Kidney (tissue), 14 donors: Measurements from ENCODE around the gene B4GALT2. TPM values are rescaled to one million over a fixed set of nuclear protein-coding genes. Genes with fewer than 3 reads are reported as not detected.

Experiments
- DNase-seq, 5 donors: peaks; one replicate each; pipeline ENCODE4 v3.0.0-alpha.2; 2013 to 2020
- FAIRE-seq: peaks from 2 replicates; lab custom pipeline; 2012; peaks lifted over from hg19 to GRCh38; lab: Jason Lieb, UNC
- H3K27ac ChIP-seq, 2 donors: one replicate each; pipeline ENCODE4 v1.7.0; 2013; ENCODE audit warnings: low read depth in 2 of 2, low read length in 2 of 2, inconsistent platforms in 1 of 2
- H3K27me3 ChIP-seq: one replicate; pipeline ENCODE4 v1.7.1; 2013; ENCODE audit warnings: low read length, inconsistent platforms; ENCODE audit not compliant: control insufficient read depth, insufficient read depth
- H3K36me3 ChIP-seq, 3 donors: one replicate each; pipeline versions ENCODE4 v1.7.0 to v1.7.1; 2013; ENCODE audit warnings: low read length in 3 of 3, control low read depth in 1 of 3, inconsistent platforms in 1 of 3; ENCODE audit not compliant: insufficient read depth in 3 of 3, control insufficient read depth in 2 of 3
- H3K4me1 ChIP-seq, 3 donors: one replicate each; pipeline versions ENCODE4 v1.7.0 to v1.7.1; 2013; ENCODE audit warnings: low read length in 3 of 3, inconsistent platforms in 1 of 3, low read depth in 1 of 3; ENCODE audit not compliant: control insufficient read depth in 2 of 3, insufficient read depth in 2 of 3
- H3K4me3 ChIP-seq, 3 donors: one replicate each; pipeline versions ENCODE4 v1.7.0 to v1.8.1; 2013; ENCODE audit warnings: low read length in 3 of 3, control low read depth in 1 of 3, inconsistent platforms in 1 of 3
- H3K9ac ChIP-seq, 3 donors: one replicate each; pipeline versions ENCODE4 v1.7.0 to v1.7.1; 2013; ENCODE audit warnings: low read length in 3 of 3, control low read depth in 1 of 3, inconsistent platforms in 1 of 3
- H3K9me3 ChIP-seq, 3 donors: one replicate each; pipeline versions ENCODE4 v1.7.0 to v1.7.1; 2013; ENCODE audit warnings: low read length in 3 of 3, control low read depth in 1 of 3, inconsistent platforms in 1 of 3; ENCODE audit not compliant: control insufficient read depth in 2 of 3, insufficient read depth in 1 of 3
- intact Hi-C: fragments of 100-400 bp; cut with DNase I; formaldehyde crosslinking; loops from one replicate; pipeline ENCODE4 v1.11.1; 2022
- polyA plus RNA-seq: library from polyadenylated mRNA; stranded (reverse); fragments of 350-450 nt; fragmentation: Illumina TruSeq; extraction: RNeasy Lipid Tissue Mini Kit (QIAGEN cat#74804); gene quantifications from one replicate; pipeline ENCODE4 v1.2.3, GENCODE V29; 2014; ENCODE audit warnings: low read depth, low replicate concordance; ENCODE audit not compliant: insufficient read depth
- total RNA-seq: library from RNA; stranded (reverse); fragmentation: NEBNext Ultra II Directional; extraction: Animal tissue kit (Norgen Biotek cat#: 25700); gene quantifications from one replicate; pipeline ENCODE4 v1.2.1, GENCODE V29; 2021
- TF ChIP-seq, protein P1 (sequence below): IDR thresholded peaks from 3 replicates; pipeline ENCODE4 v1.5.1; 2012; ENCODE audit warnings: mild to moderate bottlenecking, moderate library complexity, borderline replicate concordance; ENCODE audit not compliant: insufficient read depth; ENCODE audit errors: extremely low read depth
- donor health status: control.
- donor health status: control.
- donor health status: control.
- donor health status: control.
- donor health status: control.
- donor health status: DM: yes; HTN: yes; CAD: no.
- donor health status: Normal renal cell carcinoma (clear cell type).

The B4GALT2 gene
- total and polyA plus RNA-seq, 2 donors from 2014 or later: 25.1 to 32.5 TPM

DNA sequence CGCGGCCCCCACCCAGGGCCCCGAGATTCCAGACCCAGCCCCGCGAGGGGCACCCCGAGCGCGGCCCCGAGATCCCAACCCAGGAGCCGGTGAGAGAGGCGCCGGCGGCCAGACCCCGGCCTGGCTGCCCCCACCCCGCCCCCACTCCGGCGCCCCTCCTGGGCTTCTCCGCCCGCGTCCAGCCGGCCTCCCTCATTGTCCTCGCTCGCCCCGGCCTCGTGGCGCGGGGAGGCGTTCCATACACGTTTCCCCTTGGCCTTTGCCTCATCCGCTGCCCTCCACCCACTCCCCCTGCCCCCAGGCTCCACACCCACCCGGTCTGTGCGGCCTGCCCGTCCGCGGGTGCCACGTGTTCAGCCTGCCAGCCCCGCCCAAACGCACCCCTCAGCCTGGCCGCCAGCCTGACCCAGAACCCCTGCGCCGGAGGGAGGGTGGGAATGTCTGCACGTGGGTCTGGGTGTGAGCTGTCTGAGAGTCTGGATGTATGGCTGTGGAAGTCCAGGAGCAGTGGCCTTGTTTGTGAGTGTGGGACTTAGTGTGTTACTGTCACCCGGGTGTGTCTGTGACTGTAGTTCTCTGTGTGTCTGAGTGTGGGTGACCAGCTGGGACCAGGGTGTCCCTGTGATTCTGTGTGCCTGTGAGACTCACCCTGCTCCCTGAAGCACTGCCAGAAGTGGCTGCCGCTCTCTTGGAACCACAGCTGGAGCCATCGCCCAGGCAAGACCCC lies 681 bp downstream of the B4GALT2 start:
- Histone ChIP-seq H3K27me3 (no peaks in the 10 kb centered on the region), H3K27ac (no peak overlapping the region), H3K36me3 (peaks cover 4 to 26% (median 5%) of the 10 kb centered on the region in 3 donors), H3K9ac (peak overlapping the region in 2 of 3 donors; percentile 3 to 46), H3K4me3 (peak overlapping the region; percentile 28 to 49 (median 40)), H3K4me1 (peaks cover 0 to 30% (median 7%) of the 10 kb centered on the region in 3 donors), H3K9me3 (no peaks in the 10 kb centered on the region)
- intact Hi-C loops: no loop called here
- TF ChIP-seq, protein P1, sequence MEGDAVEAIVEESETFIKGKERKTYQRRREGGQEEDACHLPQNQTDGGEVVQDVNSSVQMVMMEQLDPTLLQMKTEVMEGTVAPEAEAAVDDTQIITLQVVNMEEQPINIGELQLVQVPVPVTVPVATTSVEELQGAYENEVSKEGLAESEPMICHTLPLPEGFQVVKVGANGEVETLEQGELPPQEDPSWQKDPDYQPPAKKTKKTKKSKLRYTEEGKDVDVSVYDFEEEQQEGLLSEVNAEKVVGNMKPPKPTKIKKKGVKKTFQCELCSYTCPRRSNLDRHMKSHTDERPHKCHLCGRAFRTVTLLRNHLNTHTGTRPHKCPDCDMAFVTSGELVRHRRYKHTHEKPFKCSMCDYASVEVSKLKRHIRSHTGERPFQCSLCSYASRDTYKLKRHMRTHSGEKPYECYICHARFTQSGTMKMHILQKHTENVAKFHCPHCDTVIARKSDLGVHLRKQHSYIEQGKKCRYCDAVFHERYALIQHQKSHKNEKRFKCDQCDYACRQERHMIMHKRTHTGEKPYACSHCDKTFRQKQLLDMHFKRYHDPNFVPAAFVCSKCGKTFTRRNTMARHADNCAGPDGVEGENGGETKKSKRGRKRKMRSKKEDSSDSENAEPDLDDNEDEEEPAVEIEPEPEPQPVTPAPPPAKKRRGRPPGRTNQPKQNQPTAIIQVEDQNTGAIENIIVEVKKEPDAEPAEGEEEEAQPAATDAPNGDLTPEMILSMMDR: no peak
- FAIRE-seq: no peak
- peak in 4 of 5 donors; percentile 34 to 84 (median 47) for DNase-seq

DNA sequence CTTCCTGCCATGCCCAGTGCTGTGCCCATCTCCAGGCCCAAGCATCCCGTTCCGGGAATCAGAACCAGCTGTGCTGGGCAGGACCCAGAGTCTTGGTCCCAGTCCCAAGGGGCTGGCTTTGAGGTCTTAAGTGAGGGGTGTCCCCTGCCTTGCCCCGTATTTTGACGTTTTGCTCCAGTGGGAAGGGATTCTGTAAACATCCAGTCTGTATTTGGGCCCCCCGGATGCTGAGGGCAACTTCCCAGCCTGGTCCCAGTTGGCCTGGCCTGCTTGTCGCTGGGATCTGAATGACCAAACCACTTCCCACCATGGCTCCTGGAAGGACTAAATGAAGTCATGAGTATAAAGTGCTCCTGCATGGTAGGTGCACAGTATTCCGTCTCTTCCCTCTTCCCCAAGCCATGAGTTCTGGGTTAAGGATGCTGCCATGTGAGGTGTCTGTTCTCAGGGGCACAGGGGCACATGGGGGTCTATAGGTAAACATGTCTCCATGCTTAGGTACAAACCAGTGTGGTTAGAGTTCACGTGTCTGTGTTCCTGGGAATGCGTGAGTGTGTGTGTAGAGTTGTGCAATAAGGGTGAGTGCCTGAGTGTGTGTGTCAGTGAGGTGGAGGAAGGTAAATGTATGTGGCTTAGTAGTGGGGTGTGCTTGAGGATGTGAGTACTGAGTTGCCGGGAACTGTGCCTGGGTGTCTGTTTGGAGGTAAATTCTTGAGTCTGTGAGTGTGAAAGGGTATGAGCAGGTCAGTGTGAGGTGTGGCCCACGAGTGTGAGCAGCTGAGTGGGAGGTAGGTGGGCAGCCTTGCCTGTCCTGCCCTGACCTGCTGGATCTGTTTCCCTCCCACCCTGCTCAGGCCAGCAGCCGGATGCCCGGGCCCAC lies 1.5 kb downstream of the B4GALT2 start:
- FAIRE-seq (no peak), DNase-seq (peak in 1 of 5 donors; percentile 72)
- H3K27me3 ChIP-seq: no peaks in the 10 kb centered on the region
- H3K9ac ChIP-seq: peak overlapping the region in 1 of 3 donors; percentile 46
- no peak overlapping the region for H3K27ac ChIP-seq
- peaks cover 4 to 26% (median 5%) of the 10 kb centered on the region in 3 donors for H3K36me3 ChIP-seq
- H3K4me3 ChIP-seq: peak overlapping the region; percentile 28 to 49 (median 40)
- intact Hi-C loops: no loop called here
- H3K4me1 ChIP-seq: peaks cover 0 to 30% (median 7%) of the 10 kb centered on the region in 3 donors
- H3K9me3 ChIP-seq: no peaks in the 10 kb centered on the region
- TF ChIP-seq, protein P1: no peak

DNA sequence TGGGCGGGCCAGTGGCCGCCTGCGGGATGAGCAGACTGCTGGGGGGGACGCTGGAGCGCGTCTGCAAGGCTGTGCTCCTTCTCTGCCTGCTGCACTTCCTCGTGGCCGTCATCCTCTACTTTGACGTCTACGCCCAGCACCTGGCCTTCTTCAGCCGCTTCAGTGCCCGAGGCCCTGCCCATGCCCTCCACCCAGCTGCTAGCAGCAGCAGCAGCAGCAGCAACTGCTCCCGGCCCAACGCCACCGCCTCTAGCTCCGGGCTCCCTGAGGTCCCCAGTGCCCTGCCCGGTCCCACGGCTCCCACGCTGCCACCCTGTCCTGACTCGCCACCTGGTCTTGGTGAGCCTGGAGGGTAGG lies 2.1 kb downstream of the B4GALT2 start:
- H3K36me3 ChIP-seq: peaks cover 5 to 29% (median 6%) of the 10 kb centered on the region in 3 donors
- intact Hi-C loops: no loop called here
- no peak overlapping the region for H3K4me3 ChIP-seq
- TF ChIP-seq, protein P1: no peak
- no peaks in the 10 kb centered on the region for H3K27me3 ChIP-seq
- peaks cover 0 to 23% (median 7%) of the 10 kb centered on the region in 3 donors for H3K4me1 ChIP-seq
- no peaks in the 10 kb centered on the region for H3K9me3 ChIP-seq
- FAIRE-seq (no peak), DNase-seq (peak in 2 of 5 donors; percentile 35 to 64)
- no peak overlapping the region for H3K27ac ChIP-seq
- H3K9ac ChIP-seq: no peak overlapping the region
